OCI-LY1 (cell line): Measurements from ENCODE around the gene SGCD.

Experiments used
- H2AFZ ChIP-seq: fragments of 200-600 bp; sonication (generic), shearing (Covaris generic); 2 replicates; pipeline ENCODE4 v1.6.0; 2014; ENCODE audit warnings: antibody characterized with exemption, mild to moderate bottlenecking, low read length
- H3F3A ChIP-seq: fragments of 200-600 bp; sonication (generic), shearing (Covaris generic); 2 replicates; pipeline ENCODE4 v1.6.0; 2014; ENCODE audit warnings: mild to moderate bottlenecking, antibody characterized with exemption, low read length, moderate library complexity; ENCODE audit not compliant: insufficient read depth
- H3K27ac ChIP-seq: fragments of 200-600 bp; sonication (generic); 2 replicates; pipeline ENCODE4 v1.5.1; 2014; ENCODE audit warnings: low read length, mixed run types, mild to moderate bottlenecking, low read depth; ENCODE audit not compliant: poor library complexity, severe bottlenecking
- H3K27me3 ChIP-seq: fragments of 200-600 bp; sonication (generic); 2 replicates; pipeline ENCODE4 v1.6.0; 2014; ENCODE audit warnings: antibody characterized with exemption, mild to moderate bottlenecking, low read length, moderate library complexity; ENCODE audit not compliant: insufficient read depth
- H3K36me3 ChIP-seq: fragments of 200-600 bp; sonication (generic); 2 replicates; pipeline ENCODE4 v1.6.1; 2014; ENCODE audit warnings: mild to moderate bottlenecking, antibody characterized with exemption, low read length, moderate library complexity, mixed read lengths; ENCODE audit not compliant: insufficient read depth
- H3K4me1 ChIP-seq: fragments of 200-600 bp; sonication (generic); 2 replicates; pipeline ENCODE4 v1.5.1; 2014; ENCODE audit warnings: mild to moderate bottlenecking, low read length, moderate library complexity; ENCODE audit not compliant: insufficient read depth, severe bottlenecking
- H3K4me2 ChIP-seq: fragments of 200-600 bp; sonication (generic), shearing (Covaris generic); 2 replicates; pipeline ENCODE4 v1.6.1; 2014; ENCODE audit warnings: low read length
- H3K4me3 ChIP-seq: fragments of 200-600 bp; sonication (generic); 2 replicates; pipeline ENCODE4 v1.5.1; 2014; ENCODE audit warnings: low read length, low read depth, mild to moderate bottlenecking, mixed read lengths; ENCODE audit not compliant: poor library complexity, severe bottlenecking
- H3K79me2 ChIP-seq: fragments of 200-600 bp; shearing (Covaris generic); 2 replicates; pipeline ENCODE4 v1.6.1; 2016; ENCODE audit warnings: mixed run types, low read length, mixed read lengths; ENCODE audit not compliant: insufficient read depth
- H3K9ac ChIP-seq: fragments of 200-600 bp; sonication (generic), shearing (Covaris generic); 2 replicates; pipeline ENCODE4 v1.6.1; 2014; ENCODE audit warnings: mild to moderate bottlenecking, low read length, mixed read lengths
- H3K9me2 ChIP-seq: fragments of 200-600 bp; sonication (generic), shearing (Covaris generic); 2 replicates; pipeline ENCODE4 v1.6.1; 2014; ENCODE audit warnings: low read depth, mild to moderate bottlenecking, low read length, mixed read lengths
- H3K9me3 ChIP-seq: fragments of 200-600 bp; shearing (Covaris generic); 2 replicates; pipeline ENCODE4 v1.6.1; 2014; ENCODE audit warnings: low read length, mixed read lengths
- H4K20me1 ChIP-seq: fragments of 200-600 bp; sonication (generic), shearing (Covaris generic); 2 replicates; pipeline ENCODE4 v1.6.0; 2016; ENCODE audit warnings: mild to moderate bottlenecking, low read length; ENCODE audit not compliant: insufficient read depth
- EZH2 ChIP-seq: fragments of 200-600 bp; sonication (generic), shearing (Covaris generic); IDR thresholded peaks from 2 replicates; pipeline ENCODE4 v1.8.0; 2017; ENCODE audit warnings: borderline replicate concordance, mixed run types, mild to moderate bottlenecking, antibody characterized with exemption, low read length, moderate library complexity, mixed read lengths
- TF ChIP-seq, protein P1 (sequence below): fragments of 200-600 bp; sonication (generic), shearing (Covaris generic); IDR thresholded peaks from 2 replicates; pipeline ENCODE4 v1.5.1; 2017; ENCODE audit warnings: mild to moderate bottlenecking, antibody characterized with exemption, low read length, moderate library complexity, mixed read lengths

Gene SGCD

DNA sequence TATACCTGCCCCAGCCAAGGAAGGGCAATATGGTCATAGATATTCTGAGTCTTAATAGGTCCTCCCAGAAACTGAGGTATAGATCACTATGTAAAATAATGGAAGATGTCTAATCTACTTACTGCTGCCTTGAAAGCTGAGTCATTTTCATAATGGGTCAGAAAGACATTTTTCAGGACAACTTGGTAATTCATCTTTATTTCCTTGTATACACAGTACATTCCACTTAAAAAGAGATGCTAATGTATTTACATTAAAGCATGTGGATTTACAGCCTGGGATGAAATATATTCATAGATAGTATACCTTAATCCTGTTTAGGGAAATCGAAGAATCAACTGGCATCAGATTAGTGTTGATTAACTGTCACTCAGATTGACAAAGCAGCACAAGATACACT lies 304.0 kb downstream of the SGCD start:
- no peak overlapping the region for H3K27ac ChIP-seq
- H3K9me3 ChIP-seq, result no peaks in the 10 kb centered on the region
- no peaks in the 10 kb centered on the region for H4K20me1 ChIP-seq
- H3K27me3 ChIP-seq, result no peaks in the 10 kb centered on the region
- H3K4me1 ChIP-seq, result no peaks in the 10 kb centered on the region
- no peaks in the 10 kb centered on the region for H3K79me2 ChIP-seq
- no peaks in the 10 kb centered on the region for H3K36me3 ChIP-seq
- H3F3A ChIP-seq, result no peaks in the 10 kb centered on the region
- no peaks in the 10 kb centered on the region for H3K9me2 ChIP-seq
- H2AFZ ChIP-seq, result no peak overlapping the region
- no peak overlapping the region for H3K4me3 ChIP-seq
- no peak overlapping the region for H3K4me2 ChIP-seq
- TF ChIP-seq, protein P1, sequence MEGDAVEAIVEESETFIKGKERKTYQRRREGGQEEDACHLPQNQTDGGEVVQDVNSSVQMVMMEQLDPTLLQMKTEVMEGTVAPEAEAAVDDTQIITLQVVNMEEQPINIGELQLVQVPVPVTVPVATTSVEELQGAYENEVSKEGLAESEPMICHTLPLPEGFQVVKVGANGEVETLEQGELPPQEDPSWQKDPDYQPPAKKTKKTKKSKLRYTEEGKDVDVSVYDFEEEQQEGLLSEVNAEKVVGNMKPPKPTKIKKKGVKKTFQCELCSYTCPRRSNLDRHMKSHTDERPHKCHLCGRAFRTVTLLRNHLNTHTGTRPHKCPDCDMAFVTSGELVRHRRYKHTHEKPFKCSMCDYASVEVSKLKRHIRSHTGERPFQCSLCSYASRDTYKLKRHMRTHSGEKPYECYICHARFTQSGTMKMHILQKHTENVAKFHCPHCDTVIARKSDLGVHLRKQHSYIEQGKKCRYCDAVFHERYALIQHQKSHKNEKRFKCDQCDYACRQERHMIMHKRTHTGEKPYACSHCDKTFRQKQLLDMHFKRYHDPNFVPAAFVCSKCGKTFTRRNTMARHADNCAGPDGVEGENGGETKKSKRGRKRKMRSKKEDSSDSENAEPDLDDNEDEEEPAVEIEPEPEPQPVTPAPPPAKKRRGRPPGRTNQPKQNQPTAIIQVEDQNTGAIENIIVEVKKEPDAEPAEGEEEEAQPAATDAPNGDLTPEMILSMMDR, result no peak
- no peak for TF ChIP-seq EZH2
- no peak overlapping the region for H3K9ac ChIP-seq

DNA sequence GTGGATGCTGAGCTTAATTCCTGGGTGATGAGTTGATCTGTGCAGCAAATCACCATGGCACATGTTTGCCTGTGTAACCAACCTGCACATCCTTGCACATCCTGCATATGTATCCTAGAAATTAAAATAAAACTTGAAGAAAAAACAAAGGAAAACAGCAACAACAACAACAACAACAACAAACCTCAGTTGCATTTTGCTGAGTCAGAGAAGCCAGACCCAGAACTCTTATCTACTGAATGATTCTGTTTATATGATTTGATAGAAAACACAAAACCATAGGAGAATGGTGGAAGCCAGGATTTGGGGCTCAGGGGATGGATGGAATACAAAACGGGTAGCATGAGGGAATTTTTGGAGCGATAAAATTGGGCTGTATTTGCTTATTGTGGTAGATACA lies 307.3 kb downstream of the SGCD start:
- no peaks in the 10 kb centered on the region for H4K20me1 ChIP-seq
- H3F3A ChIP-seq, result no peaks in the 10 kb centered on the region
- H3K4me1 ChIP-seq, result no peaks in the 10 kb centered on the region

DNA sequence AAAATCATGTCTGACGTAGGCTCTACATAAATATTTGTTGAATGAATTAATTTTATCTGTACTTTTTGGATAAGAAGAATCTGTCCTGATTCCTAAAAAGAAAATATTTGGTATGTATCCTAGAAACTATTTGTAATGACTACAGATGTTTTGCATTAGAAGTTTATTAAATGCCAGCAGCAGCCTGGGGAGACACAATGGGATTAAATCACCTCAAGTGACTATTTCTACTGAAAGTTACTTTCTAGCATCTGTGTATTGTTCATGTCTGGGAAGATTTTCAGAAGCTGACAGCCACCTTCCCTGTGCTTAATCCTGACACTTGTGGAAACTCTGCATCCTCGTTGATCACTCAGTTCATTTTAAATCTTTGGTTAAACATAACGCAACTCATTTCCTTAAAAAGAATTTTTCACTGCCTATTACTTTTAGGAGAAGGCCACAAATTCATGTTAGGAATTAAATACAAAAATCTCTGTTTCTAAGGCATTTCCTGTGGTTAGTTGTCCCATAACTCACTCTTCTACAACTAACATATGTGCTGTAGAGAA lies 313.8 kb downstream of the SGCD start:
- Histone ChIP-seq H3K4me3 (no peak overlapping the region), H3K9me3 (no peaks in the 10 kb centered on the region), H3K36me3 (no peaks in the 10 kb centered on the region), H2AFZ (no peak overlapping the region), H3K4me2 (no peak overlapping the region), H3F3A (no peaks in the 10 kb centered on the region), H3K27ac (no peak overlapping the region), H3K27me3 (no peaks in the 10 kb centered on the region), H3K9ac (no peak overlapping the region), H4K20me1 (no peaks in the 10 kb centered on the region), H3K79me2 (no peaks in the 10 kb centered on the region), H3K9me2 (no peaks in the 10 kb centered on the region), H3K4me1 (no peaks in the 10 kb centered on the region)
- TF ChIP-seq EZH2, result no peak
- TF ChIP-seq, protein P1, result no peak

More for the DNA sequence above, 307.3 kb downstream of the SGCD start:
- no peak for TF ChIP-seq EZH2
- TF ChIP-seq, protein P1, result no peak
- Histone ChIP-seq H2AFZ (no peak overlapping the region), H3K79me2 (no peaks in the 10 kb centered on the region), H3K27ac (no peak overlapping the region), H3K9me3 (no peaks in the 10 kb centered on the region), H3K9ac (no peak overlapping the region), H3K4me3 (no peak overlapping the region), H3K9me2 (no peaks in the 10 kb centered on the region), H3K36me3 (no peaks in the 10 kb centered on the region), H3K27me3 (no peaks in the 10 kb centered on the region), H3K4me2 (no peak overlapping the region)
